GM21723 (cell line): ENCODE results near the gene P2RY12.
"Not testable (repeated sequence)": the region's sequence is repeated elsewhere in the genome, so short reads cannot be mapped to it uniquely, and the experiment has no call there.

Source experiments
- ATAC-seq: cut with Tn5 transposase; IDR thresholded peaks from one replicate; pipeline ENCODE4 v1.9.1; 2021; ENCODE audit warnings: mild to moderate bottlenecking, moderate library complexity; ENCODE audit not compliant: unreplicated experiment

The P2RY12 gene

DNA sequence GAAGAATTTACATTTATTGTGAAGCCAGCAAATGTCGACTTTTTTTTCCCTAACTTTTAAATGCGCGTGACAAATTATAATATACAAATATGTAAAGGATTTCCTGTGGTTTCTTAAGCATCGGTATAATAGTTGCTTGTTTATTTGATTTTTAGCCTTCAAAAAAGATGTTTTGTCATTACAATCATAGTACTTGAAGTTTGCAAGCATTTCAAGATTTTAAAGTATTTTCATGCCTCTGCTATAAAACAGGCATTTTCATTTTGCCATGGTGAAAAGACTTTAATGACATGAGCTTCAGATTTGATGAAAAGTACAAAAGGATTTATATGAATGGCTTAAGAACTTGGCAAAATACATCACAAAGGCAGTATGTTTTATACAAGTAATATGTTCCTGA lies 9.4 kb upstream of the P2RY12 start:
- ATAC-seq: no peak

DNA sequence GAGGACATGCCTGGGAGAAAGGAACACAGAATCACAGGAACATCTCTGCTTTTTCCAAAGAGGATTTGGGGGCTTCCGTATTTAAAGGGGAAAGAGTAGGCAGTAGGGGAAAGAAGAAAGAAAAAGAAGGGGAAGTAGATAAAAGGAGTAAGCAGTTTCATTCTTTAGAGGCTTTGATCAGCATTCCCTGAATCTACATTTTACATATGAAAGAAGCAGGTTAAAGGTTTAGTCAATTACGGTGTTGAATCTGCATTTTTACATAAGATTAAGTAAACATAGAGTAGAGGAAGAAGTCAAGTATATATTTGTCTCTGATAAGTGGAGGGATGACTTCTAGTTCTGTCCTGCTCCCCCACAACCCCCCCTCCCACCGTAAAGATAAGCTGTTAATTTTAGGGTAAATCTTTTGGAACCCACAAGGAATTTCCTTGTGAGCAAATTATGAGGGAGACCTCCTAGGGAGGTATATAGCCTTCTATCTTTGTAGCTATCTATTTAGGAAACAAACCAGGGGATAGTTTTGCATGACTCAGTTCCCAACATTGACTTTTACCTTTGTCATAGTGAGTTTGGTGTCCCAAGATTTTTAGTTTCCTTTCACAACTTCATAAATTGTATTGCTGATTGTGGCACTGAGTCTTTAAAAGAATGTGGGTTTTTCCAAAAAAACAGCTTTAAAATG lies 8.7 kb upstream of the P2RY12 start:
- no peak for ATAC-seq

GRCh38 chr3:151392191-151392590 lies 7.6 kb upstream of the P2RY12 start:
- not testable (repeated sequence) for ATAC-seq

DNA sequence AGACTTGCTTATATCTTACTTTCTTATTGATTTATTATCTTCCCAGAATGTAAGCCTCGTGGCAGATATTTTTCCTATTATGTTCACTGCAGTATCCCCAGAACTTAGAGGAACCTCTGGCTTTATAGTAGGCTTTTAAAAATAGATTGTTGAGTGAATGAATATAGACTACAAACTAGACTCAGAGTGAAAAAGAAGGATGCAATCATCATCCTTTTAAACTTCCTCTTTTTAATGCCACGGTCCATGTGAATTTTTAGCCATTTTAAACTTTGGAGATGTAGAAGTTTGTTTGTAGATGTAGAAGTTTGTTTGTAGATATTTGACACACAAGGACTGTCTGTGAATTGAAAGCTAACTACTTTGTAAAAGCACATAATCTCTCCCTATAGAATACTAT lies 7.2 kb upstream of the P2RY12 start:
- ATAC-seq: no peak

DNA sequence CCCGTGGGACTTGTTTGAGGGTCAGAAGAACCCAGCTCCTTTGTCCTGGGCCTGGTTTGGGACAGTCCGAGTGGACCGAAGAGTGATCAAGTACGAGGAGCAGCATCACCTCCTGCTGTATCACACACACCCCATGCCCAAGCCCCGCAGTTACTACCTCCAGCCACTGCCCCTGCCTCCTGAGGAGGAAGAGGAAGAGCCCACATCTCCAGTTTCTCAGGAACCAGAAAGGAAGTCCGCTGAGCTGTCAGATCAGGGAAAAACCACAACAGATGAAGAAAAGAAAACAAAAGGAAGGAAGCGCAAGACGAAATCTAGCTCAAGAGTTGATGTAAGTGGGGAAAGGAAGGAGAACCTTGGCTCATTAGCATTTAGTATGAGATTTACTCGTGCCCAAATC lies 3.3 kb upstream of the P2RY12 start:
- ATAC-seq: no peak

GRCh38 chr3:151387432-151387831 lies 2.9 kb upstream of the P2RY12 start:
- ATAC-seq: no peak

- no peak for ATAC-seq
Observed at GRCh38 chr3:151386056-151386455, 1.5 kb upstream of the P2RY12 start.

DNA sequence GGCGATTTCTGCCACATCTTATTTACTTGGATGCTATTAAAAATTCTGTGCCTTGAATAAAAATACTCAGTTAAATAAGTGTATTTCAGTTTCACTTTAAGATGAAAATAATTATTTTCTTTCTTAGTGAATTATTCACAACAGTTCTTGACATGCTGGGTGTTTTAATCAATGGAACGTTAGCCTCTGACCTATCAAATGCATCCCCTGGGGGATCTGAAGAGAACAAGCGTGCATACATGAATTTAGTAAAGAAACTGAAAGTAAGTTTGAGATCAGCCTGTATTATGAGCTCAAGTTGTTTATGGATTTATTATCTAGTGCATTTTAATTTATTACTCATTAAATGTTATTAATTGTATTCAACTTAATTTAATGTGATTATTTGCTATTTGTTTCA lies 597 bp downstream of the P2RY12 start:
- peak; percentile 53 for ATAC-seq

DNA sequence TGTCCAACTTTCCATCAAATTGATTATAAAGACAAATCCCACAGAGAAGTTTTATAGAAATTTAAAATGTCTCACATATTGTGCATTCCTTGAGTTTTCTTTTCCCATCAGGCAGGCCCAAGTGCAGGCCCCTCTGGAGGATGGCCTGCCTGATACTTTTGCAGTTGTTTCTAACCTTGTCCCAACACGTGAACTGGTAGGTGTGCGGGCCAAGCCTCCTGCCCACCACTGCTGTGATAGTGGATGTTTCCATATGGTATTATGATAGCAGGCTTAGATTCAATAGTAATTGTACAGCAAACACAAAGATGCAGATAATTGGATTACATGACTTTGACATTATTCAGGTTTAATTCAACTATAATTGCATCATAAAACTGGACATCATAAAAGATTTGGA lies 1.4 kb downstream of the P2RY12 start:
- no peak for ATAC-seq

DNA sequence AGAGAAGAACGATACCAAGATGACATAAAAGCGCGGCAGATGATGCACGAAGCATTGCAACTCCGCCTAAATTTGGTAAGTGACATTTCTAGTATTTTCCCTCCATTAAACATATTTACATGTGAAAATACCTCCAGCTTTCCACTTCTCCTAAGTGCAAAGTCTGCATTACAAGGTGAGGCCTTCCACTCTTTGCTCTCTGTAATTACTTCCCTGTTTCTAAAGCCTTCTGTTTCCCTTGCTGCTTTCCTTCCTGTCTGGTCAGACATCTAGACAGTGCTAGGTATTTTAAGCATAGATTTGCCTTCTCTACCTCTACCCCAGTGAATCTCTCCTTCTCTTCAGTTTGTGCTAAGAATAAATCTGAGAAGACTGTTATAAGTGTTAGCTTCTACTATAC lies 1.9 kb downstream of the P2RY12 start:
- ATAC-seq: no peak

GRCh38 chr3:151379083-151379734 lies 5.3 kb downstream of the P2RY12 start:
- peak; percentile 47 for ATAC-seq

DNA sequence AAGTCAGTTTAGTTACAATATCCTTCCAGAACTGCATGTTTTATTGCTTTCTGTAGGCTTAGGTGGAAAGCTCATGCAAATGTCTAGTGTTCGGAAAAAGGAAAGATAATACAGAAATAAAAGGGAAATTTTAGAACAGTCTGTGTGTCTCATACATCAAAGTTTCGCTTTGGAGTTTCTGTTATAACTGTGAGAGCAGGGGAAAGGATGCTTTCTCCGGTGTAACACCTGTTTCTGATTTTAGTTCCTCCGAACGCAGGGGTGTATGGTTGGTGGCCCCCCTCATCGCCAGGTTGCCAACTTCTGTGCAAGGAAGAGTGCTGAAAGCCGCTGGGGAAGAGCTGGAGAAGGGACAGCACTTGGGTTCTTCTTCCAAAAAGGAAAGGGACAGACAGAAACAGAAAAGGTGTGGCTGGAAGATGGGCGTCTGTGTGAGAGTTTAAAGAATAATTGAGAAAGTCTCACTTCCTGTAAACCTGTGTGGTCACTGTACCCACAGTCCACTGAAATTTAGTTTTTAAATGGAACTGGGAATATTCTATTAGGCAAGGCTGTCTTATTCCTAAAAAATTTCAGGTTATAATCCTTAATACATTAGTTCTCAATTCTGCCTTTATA lies 6.7 kb downstream of the P2RY12 start:
- ATAC-seq: peak; percentile 69

DNA sequence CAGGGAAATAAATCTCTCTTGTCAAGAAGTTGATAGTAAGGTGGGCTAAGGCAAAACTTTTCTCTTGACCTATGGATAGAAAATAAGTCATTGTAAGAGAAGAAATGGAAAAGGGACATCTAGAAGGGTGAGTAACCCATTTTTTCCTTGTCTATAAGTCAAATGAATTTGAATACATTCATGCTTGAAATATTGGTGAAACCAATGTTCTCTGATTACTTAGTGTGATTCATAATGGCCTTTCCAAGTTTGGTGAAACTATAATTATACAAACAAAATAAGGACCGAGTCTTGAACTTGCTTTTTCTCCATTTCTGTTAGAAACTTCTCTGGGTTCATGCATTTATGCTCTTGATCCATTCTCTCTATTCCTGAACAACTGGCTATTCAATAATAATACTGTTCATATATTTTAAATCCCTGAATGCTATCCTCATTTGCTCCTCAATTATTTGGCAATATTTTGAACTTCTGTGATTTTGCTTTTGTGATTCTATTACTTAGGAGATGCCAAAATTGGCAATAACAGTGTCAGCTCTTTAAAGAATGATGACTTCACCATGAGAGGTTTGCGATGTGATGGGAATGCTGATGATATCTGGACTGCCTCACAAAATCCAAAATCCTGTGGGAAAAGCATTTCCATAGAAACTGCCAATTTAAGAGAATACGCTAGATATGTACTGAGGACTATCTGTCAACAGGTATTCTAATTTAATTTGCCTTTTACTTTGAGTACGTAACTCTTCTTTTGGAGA lies 12.3 kb downstream of the P2RY12 start:
- ATAC-seq: no peak

DNA sequence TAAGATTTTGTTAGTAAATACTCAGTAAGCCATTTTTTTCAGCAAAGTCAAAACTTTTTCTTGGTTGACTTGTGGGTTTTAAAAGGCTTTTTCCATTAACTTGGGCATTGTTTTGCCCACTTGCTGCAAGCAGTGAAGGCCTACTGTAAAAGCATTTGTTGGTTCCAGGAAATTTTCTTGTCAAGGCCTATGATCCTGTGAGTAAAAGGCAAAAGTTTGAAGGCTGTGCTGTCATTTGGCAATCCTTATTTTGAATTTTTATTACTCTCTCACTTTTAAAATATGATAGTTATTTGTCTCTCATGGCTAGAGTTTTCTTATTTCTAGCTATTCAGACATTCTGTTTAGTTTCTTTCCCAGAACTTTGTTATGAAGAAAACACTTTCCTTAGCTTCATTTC lies 13.0 kb downstream of the P2RY12 start:
- no peak for ATAC-seq

GRCh38 chr3:151367448-151367847 lies 17.1 kb downstream of the P2RY12 start:
- no peak for ATAC-seq

DNA sequence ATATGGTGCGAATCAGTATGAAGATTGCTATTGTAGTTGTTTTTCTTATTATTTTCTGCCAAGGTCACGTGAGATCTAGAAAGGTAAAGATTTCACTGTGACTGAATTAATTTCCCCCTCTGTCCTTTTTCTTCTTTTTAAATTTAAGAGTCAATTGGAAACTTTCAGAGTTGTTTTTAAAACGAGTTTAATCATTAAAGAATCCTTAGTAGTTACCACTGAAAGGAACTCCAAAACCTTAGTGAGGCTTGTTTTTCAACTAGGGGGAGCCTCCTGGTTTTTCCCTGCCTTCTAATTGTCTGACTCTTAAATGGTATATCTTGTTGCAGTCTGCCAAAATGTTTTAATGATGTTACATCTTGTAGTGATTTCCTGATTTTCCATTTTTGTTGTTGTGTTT lies 17.6 kb downstream of the P2RY12 start:
- no peak for ATAC-seq

- ATAC-seq: no peak
Observed at GRCh38 chr3:151362751-151363174, 21.8 kb downstream of the P2RY12 start.

- no peak for ATAC-seq
Observed at GRCh38 chr3:151357463-151357850, 27.1 kb downstream of the P2RY12 start.

GRCh38 chr3:151356794-151357462 lies 27.6 kb downstream of the P2RY12 start:
- no peak for ATAC-seq

- peak; percentile 22 for ATAC-seq
Observed at GRCh38 chr3:151351648-151352047, 32.9 kb downstream of the P2RY12 start.

- peak; percentile 91 for ATAC-seq
Observed at GRCh38 chr3:151351219-151351618, 33.3 kb downstream of the P2RY12 start.
